K562 (cell line): ENCODE results near the gene CCDC138.

Source experiments
- ARHGAP35 ChIP-seq: fragments of 450-650 bp; IDR thresholded peaks from 2 replicates; pipeline ENCODE4 v1.6.1; 2018; ENCODE audit not compliant: partially characterized antibody
- CREM ChIP-seq: IDR thresholded peaks from 2 replicates; pipeline ENCODE4 v1.6.1; 2014; ENCODE audit warnings: antibody characterized with exemption, low read depth
- POLR2A ChIP-seq: fragments of 450-650 bp; conservative IDR thresholded peaks from 2 replicates; pipeline ENCODE4 v1.6.1; 2016
- TBP ChIP-seq: optimal IDR thresholded peaks from 2 replicates; pipeline ENCODE3; 2011; ENCODE audit warnings: low read depth, low read length, improper control_type of control experiment
- ZBTB17 ChIP-seq: fragments of 450-650 bp; formaldehyde crosslinking; IDR thresholded peaks from 2 replicates; pipeline ENCODE4 v1.4.0; 2020; ENCODE audit warnings: mild to moderate bottlenecking

GRCh38 chr2:108825254-108825653 is 38.7 kb downstream of the CCDC138 start:
- TF ChIP-seq POLR2A (no peak), TBP (no peak), ARHGAP35 (no peak), ZBTB17 (CRISPR knock-in tag) (no peak), CREM (no peak)
